ENCODE data around the gene AXDND1. TPM values are rescaled to one million over a fixed set of nuclear protein-coding genes. Genes with fewer than 3 reads are reported as not detected.

AXDND1 gene
- 1 to 10 TPM in 1 of 3 donors, under 1 TPM in 2; 0.48 to 1.8 (median 0.98) TPM for total RNA-seq

GRCh38 chr1:179365342-179366092, at the start of gene AXDND1:
TSS of gene AXDND1 (plus strand) at chr1:179365971. CDS start at chr1:179366510, 539 bp downstream.
- intact Hi-C loops (cut with DNase I; ENCODE audit: low total_unique reads): no loop called here
- no peaks in the 10 kb centered on the region for H3K4me1 ChIP-seq
- TF ChIP-seq CTCF (IDR thresholded peaks at IDR 0.05): no peak
- peak; percentile 48 to 65 (median 65) for TF ChIP-seq POLR2AphosphoS5 (IDR thresholded peaks at IDR 0.05)

GRCh38 chr1:179318491-179318890, 47.3 kb upstream of the AXDND1 start:
- intact Hi-C loops (cut with DNase I; ENCODE audit: low total_unique reads): no loop called here
- Histone ChIP-seq H3K4me1 (no peaks in the 10 kb centered on the region), H3K27me3 (no peaks in the 10 kb centered on the region), H3K9me3 (peaks cover 0 to 4% of the 10 kb centered on the region in 2 donors), H3K27ac (no peak overlapping the region), H3K4me3 (no peak overlapping the region), H3K36me3 (no peaks in the 10 kb centered on the region)
- TF ChIP-seq POLR2A (IDR thresholded peaks at IDR 0.05): no peak
- no peak for TF ChIP-seq POLR2AphosphoS5 (IDR thresholded peaks at IDR 0.05)
- TF ChIP-seq CTCF (IDR thresholded peaks at IDR 0.05): no peak
- no peak for DNase-seq (ENCODE audit: low spot score in 2 of 2)

More at GRCh38 chr1:179365342-179366092, at the start of gene AXDND1:
- Histone ChIP-seq H3K9me3 (no peaks in the 10 kb centered on the region), H3K27ac (peak within 1 kb of the TSS; percentile 91 to 95), H3K27me3 (no peaks in the 10 kb centered on the region), H3K36me3 (no peaks in the 10 kb centered on the region), H3K4me3 (peak within 1 kb of the TSS; percentile 65 to 80 (median 69))
- DNase-seq (ENCODE audit: low spot score in 2 of 2): peak; percentile 57 to 67

- DNase-seq (ENCODE audit: low spot score in 2 of 2): no peak
- H3K4me1 ChIP-seq: no peaks in the 10 kb centered on the region
- peaks cover 0 to 4% of the 10 kb centered on the region in 2 donors for H3K9me3 ChIP-seq
- H3K27ac ChIP-seq: no peak overlapping the region
- H3K36me3 ChIP-seq: no peaks in the 10 kb centered on the region
- H3K27me3 ChIP-seq: no peaks in the 10 kb centered on the region
- intact Hi-C loops (cut with DNase I; ENCODE audit: low total_unique reads): no loop called here
- TF ChIP-seq POLR2AphosphoS5 (IDR thresholded peaks at IDR 0.05) (no peak), CTCF (IDR thresholded peaks at IDR 0.05) (no peak), POLR2A (IDR thresholded peaks at IDR 0.05) (no peak)
- H3K4me3 ChIP-seq: no peak overlapping the region
Measured at GRCh38 chr1:179321533-179322216, 44.1 kb upstream of the AXDND1 start.

GRCh38 chr1:179322557-179322956, 43.2 kb upstream of the AXDND1 start:
- Histone ChIP-seq H3K27ac (no peak overlapping the region), H3K4me3 (no peak overlapping the region), H3K36me3 (no peaks in the 10 kb centered on the region), H3K9me3 (peaks cover 0 to 4% of the 10 kb centered on the region in 2 donors), H3K27me3 (no peaks in the 10 kb centered on the region), H3K4me1 (no peaks in the 10 kb centered on the region)
- no peak for DNase-seq (ENCODE audit: low spot score in 2 of 2)
- TF ChIP-seq POLR2A (IDR thresholded peaks at IDR 0.05) (no peak), POLR2AphosphoS5 (IDR thresholded peaks at IDR 0.05) (no peak), CTCF (IDR thresholded peaks at IDR 0.05) (no peak)
- intact Hi-C loops (cut with DNase I; ENCODE audit: low total_unique reads): no loop called here

- Histone ChIP-seq H3K9me3 (peaks cover 0 to 4% of the 10 kb centered on the region in 2 donors), H3K36me3 (no peaks in the 10 kb centered on the region), H3K27me3 (no peaks in the 10 kb centered on the region), H3K27ac (no peak overlapping the region), H3K4me1 (no peaks in the 10 kb centered on the region), H3K4me3 (no peak overlapping the region)
- no peak for DNase-seq (ENCODE audit: low spot score in 2 of 2)
- intact Hi-C loops (cut with DNase I; ENCODE audit: low total_unique reads): no loop called here
- TF ChIP-seq POLR2A (IDR thresholded peaks at IDR 0.05): no peak
- no peak for TF ChIP-seq CTCF (IDR thresholded peaks at IDR 0.05)
- no peak for TF ChIP-seq POLR2AphosphoS5 (IDR thresholded peaks at IDR 0.05)
Measured at GRCh38 chr1:179323436-179323835, 42.3 kb upstream of the AXDND1 start.
